HepG2 (cell line): Measurements from ENCODE around the gene UNC119B. TPM values are rescaled to one million over a fixed set of nuclear protein-coding genes. Genes with fewer than 3 reads are reported as not detected.

Source experiments
- MEF2D ChIP-seq: sonication (generic); formaldehyde crosslinking; IDR thresholded peaks from 2 replicates; pipeline ENCODE4 v1.5.1; 2020; ENCODE audit warnings: mild to moderate bottlenecking, missing genetic modification reagents
- PHF21A ChIP-seq: sonication (generic); formaldehyde crosslinking; IDR thresholded peaks from 2 replicates; pipeline ENCODE4 v1.5.0; 2020; ENCODE audit warnings: mild to moderate bottlenecking, missing genetic modification reagents
- SALL2 ChIP-seq: sonication (generic); formaldehyde crosslinking; IDR thresholded peaks from 2 replicates; pipeline ENCODE4 v1.8.1; 2023; ENCODE audit warnings: mild to moderate bottlenecking, missing genetic modification reagents, inconsistent platforms
- SOX6 ChIP-seq, 2 experiments: fragments of 450-650 bp in 1 of 2; sonication (generic) in 1 of 2; formaldehyde crosslinking in 1 of 2; IDR thresholded peaks; 2 replicates each; pipeline versions ENCODE4 v1.4.0 to v1.6.1; 2017 to 2020; ENCODE audit warnings: antibody characterized with exemption in 1 of 2, mild to moderate bottlenecking in 1 of 2, missing genetic modification reagents in 1 of 2
- STAT6 ChIP-seq: sonication (generic); formaldehyde crosslinking; IDR thresholded peaks from 2 replicates; pipeline ENCODE4 v1.4.0; 2020; ENCODE audit warnings: missing genetic modification reagents, mild to moderate bottlenecking, borderline replicate concordance
- ZGPAT ChIP-seq: IDR thresholded peaks from 2 replicates; pipeline ENCODE4 v1.6.1; 2016; ENCODE audit warnings: mild to moderate bottlenecking
- ZNF34 ChIP-seq: sonication (generic); formaldehyde crosslinking; IDR thresholded peaks from 2 replicates; pipeline ENCODE4 v1.4.0; 2020; ENCODE audit warnings: mild to moderate bottlenecking, missing genetic modification reagents, borderline replicate concordance
- polyA plus RNA-seq, 8 experiments: library from polyadenylated mRNA; depleted of rRNA in 3 of 8; stranded (reverse) in 7 of 8; unstranded in 1 of 8; fragments of >200 nt; fragmentation: Illumina TruSeq in 4 of 8; extraction: Trizol in 4 of 8; gene quantifications; 2 replicates each; pipeline versions ENCODE4 v1.2.1 to v1.2.3, GENCODE V29; 2011 to 2016; ENCODE audit warnings: low read depth in 4 of 8, missing spikeins in 1 of 8, mixed read lengths in 1 of 8; ENCODE audit not compliant: insufficient read depth in 1 of 8
- total RNA-seq, 5 experiments: library from RNA; depleted of rRNA; stranded (reverse); fragments of >200 nt; fragmentation: Illumina TruSeq; extraction: Trizol; gene quantifications; 2 replicates each; pipeline ENCODE4 v1.2.3, GENCODE V29; 2016; ENCODE audit warnings: low read depth in 1 of 5
- TF ChIP-seq, protein P1 (sequence below): sonication (generic); formaldehyde crosslinking; IDR thresholded peaks from 2 replicates; pipeline ENCODE4 v1.4.0; 2020; ENCODE audit warnings: missing genetic modification reagents
- TF ChIP-seq, protein P2 (sequence below): IDR thresholded peaks from 2 replicates; pipeline ENCODE4 v1.6.1; 2016; ENCODE audit warnings: low read depth
- TF ChIP-seq, protein P3 (sequence below): IDR thresholded peaks from 2 replicates; pipeline ENCODE4 v1.6.1; 2012; ENCODE audit warnings: inconsistent platforms

Gene UNC119B
- total and polyA plus RNA-seq, 2 of the 13 experiments (the other 11 are each of a cell fraction or from before 2014, with no cell fraction given) = 19.6 to 19.7 TPM

DNA sequence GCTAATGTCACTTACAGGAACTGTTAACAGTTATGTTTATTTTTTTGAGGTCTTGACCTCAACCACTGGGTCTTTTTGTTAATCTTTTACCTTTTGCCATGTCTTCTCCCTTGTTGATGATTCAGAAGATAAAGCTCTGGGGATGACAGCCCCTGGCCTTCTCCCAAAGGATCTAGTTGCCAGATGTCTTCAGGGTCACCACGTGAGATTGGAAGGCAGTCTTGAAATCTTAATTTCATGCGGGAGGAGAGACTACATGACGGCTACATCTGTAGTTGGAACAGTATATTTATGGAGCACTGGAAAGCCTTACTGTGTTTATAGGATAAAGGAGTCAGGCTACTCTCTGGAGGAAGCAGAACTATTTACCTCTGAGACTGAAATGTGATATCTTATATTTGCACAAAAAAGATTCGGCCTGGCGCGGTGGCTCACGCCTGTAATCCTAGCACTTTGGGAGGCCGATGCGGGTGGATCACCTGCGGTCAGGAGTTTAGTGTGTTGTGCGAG lies 17.7 kb upstream of the UNC119B start (continued):
- TF ChIP-seq STAT6 (CRISPR knock-in tag) (no peak), SOX6 (IDR thresholded peaks at IDR 0.05) (no peak), SOX6 (CRISPR knock-in tag; IDR thresholded peaks at IDR 0.05) (peak; percentile 91), ZNF34 (CRISPR knock-in tag) (no peak), PHF21A (CRISPR knock-in tag) (peak; percentile 68; the same call in 1 of the 2 replicates), ZGPAT (CRISPR knock-in tag) (peak; percentile 24; the same call in 1 of the 2 replicates), MEF2D (no peak), SALL2 (CRISPR knock-in tag) (no peak)
- TF ChIP-seq, protein P1, sequence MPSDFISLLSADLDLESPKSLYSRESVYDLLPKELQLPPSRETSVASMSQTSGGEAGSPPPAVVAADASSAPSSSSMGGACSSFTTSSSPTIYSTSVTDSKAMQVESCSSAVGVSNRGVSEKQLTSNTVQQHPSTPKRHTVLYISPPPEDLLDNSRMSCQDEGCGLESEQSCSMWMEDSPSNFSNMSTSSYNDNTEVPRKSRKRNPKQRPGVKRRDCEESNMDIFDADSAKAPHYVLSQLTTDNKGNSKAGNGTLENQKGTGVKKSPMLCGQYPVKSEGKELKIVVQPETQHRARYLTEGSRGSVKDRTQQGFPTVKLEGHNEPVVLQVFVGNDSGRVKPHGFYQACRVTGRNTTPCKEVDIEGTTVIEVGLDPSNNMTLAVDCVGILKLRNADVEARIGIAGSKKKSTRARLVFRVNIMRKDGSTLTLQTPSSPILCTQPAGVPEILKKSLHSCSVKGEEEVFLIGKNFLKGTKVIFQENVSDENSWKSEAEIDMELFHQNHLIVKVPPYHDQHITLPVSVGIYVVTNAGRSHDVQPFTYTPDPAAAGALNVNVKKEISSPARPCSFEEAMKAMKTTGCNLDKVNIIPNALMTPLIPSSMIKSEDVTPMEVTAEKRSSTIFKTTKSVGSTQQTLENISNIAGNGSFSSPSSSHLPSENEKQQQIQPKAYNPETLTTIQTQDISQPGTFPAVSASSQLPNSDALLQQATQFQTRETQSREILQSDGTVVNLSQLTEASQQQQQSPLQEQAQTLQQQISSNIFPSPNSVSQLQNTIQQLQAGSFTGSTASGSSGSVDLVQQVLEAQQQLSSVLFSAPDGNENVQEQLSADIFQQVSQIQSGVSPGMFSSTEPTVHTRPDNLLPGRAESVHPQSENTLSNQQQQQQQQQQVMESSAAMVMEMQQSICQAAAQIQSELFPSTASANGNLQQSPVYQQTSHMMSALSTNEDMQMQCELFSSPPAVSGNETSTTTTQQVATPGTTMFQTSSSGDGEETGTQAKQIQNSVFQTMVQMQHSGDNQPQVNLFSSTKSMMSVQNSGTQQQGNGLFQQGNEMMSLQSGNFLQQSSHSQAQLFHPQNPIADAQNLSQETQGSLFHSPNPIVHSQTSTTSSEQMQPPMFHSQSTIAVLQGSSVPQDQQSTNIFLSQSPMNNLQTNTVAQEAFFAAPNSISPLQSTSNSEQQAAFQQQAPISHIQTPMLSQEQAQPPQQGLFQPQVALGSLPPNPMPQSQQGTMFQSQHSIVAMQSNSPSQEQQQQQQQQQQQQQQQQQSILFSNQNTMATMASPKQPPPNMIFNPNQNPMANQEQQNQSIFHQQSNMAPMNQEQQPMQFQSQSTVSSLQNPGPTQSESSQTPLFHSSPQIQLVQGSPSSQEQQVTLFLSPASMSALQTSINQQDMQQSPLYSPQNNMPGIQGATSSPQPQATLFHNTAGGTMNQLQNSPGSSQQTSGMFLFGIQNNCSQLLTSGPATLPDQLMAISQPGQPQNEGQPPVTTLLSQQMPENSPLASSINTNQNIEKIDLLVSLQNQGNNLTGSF (CRISPR knock-in tag) = no peak
- TF ChIP-seq, protein P2, sequence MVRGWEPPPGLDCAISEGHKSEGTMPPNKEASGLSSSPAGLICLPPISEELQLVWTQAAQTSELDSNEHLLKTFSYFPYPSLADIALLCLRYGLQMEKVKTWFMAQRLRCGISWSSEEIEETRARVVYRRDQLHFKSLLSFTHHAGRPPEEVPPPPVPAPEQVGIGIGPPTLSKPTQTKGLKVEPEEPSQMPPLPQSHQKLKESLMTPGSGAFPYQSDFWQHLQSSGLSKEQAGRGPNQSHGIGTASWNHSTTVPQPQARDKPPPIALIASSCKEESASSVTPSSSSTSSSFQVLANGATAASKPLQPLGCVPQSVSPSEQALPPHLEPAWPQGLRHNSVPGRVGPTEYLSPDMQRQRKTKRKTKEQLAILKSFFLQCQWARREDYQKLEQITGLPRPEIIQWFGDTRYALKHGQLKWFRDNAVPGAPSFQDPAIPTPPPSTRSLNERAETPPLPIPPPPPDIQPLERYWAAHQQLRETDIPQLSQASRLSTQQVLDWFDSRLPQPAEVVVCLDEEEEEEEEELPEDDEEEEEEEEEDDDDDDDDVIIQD (CRISPR knock-in tag) = no peak
- TF ChIP-seq, protein P3, sequence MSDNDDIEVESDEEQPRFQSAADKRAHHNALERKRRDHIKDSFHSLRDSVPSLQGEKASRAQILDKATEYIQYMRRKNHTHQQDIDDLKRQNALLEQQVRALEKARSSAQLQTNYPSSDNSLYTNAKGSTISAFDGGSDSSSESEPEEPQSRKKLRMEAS = no peak
